Astrocyte (in vitro differentiated cells and primary cell): ENCODE measurements around the gene CKAP2.

Experiments
- EZH2 ChIP-seq: IDR thresholded peaks from 2 replicates; pipeline ENCODE4 v1.6.1; 2012; ENCODE audit warnings: mild to moderate bottlenecking, low read length, inconsistent platforms; ENCODE audit not compliant: insufficient read depth
- TF ChIP-seq, protein P1 (sequence below): IDR thresholded peaks from 2 replicates; pipeline ENCODE4 v1.5.1; 2011; ENCODE audit warnings: low read depth, mild to moderate bottlenecking, inconsistent platforms, low read length, moderate library complexity; ENCODE audit not compliant: insufficient read depth

DNA sequence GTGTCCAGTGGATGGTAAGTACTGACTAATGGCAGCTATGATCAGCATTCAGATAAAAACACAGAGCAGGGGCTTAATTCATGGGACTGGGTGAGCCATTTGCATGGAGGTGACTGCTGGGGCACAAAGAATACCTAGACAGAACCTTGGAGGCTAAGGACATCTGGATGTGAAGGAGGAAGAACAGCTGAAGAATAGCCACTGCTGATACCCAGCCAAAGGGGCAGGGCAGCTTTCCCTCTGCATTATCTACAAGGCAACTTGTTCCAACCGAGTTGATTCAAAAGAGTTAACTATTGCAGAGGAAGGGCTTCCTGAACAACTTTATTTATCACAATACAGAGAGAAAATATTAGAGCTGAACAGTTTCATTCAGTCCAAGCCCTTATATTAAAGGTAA, 36.2 kb upstream of the CKAP2 start:
- TF ChIP-seq EZH2, result no peak
- TF ChIP-seq, protein P1, sequence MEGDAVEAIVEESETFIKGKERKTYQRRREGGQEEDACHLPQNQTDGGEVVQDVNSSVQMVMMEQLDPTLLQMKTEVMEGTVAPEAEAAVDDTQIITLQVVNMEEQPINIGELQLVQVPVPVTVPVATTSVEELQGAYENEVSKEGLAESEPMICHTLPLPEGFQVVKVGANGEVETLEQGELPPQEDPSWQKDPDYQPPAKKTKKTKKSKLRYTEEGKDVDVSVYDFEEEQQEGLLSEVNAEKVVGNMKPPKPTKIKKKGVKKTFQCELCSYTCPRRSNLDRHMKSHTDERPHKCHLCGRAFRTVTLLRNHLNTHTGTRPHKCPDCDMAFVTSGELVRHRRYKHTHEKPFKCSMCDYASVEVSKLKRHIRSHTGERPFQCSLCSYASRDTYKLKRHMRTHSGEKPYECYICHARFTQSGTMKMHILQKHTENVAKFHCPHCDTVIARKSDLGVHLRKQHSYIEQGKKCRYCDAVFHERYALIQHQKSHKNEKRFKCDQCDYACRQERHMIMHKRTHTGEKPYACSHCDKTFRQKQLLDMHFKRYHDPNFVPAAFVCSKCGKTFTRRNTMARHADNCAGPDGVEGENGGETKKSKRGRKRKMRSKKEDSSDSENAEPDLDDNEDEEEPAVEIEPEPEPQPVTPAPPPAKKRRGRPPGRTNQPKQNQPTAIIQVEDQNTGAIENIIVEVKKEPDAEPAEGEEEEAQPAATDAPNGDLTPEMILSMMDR, result no peak
